NCI-H82 (cell line): ENCODE measurements around the gene GALM.
"Not testable (repeated sequence)": the region's sequence is repeated elsewhere in the genome, so short reads cannot be mapped to it uniquely, and the experiment has no call there.

Experiments used
- DNase-seq: peaks from one replicate; lab custom pipeline; 2025; lab: John Stamatoyannopoulos, UW

GALM gene

DNA sequence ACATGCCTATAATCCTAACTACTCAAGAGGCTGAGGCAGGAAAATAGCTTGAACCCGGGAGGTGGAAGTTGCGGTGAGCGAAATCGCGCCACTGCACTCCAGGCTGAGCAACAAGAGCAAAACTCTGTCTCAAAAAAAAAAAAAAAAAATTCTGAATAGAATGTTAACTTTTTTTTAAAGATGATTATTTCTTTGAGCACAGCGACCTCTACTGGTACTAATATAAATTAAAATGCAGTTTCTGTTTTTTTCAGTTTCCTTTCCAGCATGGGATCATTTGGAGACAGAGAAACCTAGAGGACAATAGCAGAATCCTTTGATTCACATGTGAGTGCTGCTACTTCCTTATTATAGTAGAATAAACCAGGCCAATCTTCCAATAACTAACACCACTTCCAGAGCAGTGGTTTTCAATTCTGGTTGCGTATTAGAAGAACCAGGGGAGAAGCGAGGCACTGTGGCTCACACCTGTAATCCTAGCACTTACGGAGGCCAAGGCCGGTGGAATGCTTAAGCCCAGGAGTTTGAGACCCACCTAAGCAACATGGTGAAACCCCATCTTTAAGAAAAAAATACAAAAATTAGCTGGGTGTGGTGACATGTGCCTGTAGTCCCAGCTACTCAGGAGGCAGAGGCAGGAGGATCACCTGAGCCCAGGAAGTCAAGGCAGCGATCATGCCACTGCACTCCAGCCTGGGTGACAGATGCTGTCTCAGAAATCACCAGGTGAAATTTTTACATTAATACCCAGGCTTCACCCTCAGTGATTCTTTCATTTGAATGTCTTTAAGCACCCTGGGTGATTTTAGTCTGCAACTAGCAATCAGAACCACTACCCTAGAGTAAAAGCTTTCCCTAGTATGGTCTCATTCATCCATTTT is 75.2 kb downstream of the GALM start:
- DNase-seq: peak; percentile 59

GRCh38 chr2:38742797-38743559 is 77.1 kb downstream of the GALM start:
- peak; percentile 38 for DNase-seq

- no peak for DNase-seq
These were observed 77.9 kb downstream of the GALM start for GRCh38 chr2:38743672-38744398.

GRCh38 chr2:38744399-38744780 is 78.5 kb downstream of the GALM start:
- no peak for DNase-seq

DNA sequence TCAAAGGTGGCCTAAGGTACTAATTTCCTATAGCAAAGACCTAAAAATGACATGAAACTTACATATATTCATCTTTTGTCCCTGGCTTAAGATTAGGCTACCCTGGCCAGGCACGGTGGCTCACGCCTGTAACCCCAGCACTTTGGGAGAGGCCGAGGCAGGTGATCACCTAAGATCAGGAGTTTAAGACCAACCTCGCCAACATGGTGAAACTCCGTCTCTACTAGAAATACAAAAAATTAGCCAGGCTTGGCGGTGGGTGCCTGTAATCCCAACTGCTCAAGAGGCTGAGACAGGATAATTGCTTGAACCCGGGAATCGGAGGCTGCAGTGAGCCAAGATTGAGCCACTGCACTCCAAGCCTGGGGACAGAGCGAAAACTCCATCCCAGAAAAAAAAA is 79.4 kb downstream of the GALM start:
- DNase-seq: no peak

DNA sequence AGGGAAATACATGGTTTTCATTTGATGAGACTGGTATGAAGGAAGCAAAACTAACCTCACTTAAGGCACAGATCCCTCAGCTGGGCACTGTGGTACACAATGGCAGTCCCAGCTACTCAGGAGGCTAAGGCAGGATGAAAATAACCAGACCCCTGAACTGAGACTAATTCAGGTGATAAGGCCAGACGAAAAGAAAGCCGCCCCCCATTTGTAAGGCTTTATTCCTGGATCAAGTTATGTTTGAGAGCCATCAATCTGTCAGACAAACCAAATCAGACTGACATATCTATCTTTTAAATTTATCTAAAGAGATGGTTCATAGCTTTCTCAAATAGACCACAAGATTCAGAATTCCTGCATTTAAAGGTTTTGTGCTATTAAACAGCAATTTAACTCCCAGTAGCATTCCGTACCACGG is 81.1 kb downstream of the GALM start:
- no peak for DNase-seq

GRCh38 chr2:38747819-38748218 is 81.9 kb downstream of the GALM start:
- DNase-seq: no peak

DNA sequence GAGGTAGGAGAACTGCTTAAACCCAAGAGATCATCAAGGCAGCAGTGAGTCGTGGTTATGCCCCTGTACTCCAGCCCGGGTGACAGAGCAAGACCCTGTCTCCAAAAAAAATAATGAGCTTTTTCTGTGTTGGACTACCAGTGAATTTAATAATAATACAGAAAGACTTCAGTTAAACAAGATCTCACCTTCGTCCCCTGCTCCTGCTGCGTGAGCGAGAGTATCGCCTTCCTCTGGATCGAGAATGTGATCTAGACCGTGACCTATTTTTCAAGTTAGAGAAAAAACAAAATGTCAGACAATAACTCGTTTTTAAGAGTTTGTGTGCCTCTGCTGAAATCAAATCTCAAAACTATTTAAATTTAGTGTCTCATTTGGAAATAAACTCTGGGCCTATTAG is 82.5 kb downstream of the GALM start:
- DNase-seq: no peak

DNA sequence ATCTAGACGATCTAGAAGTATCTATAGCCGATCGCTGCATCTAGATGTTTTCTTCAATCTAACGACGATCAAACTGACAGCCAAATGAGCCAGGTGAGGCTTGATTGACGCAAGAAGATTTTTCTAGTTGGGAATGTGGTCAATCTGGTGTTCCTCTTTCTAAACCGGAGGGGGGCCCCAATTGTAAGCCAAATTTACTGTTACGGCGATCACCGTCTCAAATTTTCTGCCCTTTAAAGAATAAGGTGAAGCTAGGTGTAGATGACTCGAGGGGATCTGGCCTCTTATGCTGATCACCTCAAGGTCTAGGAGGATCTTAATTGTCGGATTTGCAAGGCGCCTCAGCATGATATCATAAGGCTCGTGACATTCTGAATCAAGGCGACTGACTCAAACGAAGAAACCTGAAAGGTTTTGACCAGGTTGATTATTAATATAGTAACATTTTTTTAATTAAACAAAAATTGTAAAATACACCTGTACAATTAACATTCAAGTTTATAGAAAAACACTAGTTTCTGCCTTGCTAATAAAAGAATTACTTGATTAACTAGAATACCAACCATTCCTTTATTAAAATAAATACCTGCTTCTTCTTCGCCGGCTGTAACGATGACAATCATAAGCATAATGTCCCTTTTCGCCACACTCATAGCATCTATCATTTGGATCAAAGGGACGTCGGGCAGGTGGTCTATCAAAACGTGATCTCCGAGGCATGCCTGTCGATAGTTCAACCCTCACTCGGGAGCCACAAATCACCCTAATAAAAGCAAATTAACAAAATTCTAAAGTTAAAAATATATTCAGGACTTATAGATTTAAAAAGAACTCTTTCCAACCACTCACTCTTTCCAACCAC is 83.3 kb downstream of the GALM start:
- peak; percentile 37 for DNase-seq

DNA sequence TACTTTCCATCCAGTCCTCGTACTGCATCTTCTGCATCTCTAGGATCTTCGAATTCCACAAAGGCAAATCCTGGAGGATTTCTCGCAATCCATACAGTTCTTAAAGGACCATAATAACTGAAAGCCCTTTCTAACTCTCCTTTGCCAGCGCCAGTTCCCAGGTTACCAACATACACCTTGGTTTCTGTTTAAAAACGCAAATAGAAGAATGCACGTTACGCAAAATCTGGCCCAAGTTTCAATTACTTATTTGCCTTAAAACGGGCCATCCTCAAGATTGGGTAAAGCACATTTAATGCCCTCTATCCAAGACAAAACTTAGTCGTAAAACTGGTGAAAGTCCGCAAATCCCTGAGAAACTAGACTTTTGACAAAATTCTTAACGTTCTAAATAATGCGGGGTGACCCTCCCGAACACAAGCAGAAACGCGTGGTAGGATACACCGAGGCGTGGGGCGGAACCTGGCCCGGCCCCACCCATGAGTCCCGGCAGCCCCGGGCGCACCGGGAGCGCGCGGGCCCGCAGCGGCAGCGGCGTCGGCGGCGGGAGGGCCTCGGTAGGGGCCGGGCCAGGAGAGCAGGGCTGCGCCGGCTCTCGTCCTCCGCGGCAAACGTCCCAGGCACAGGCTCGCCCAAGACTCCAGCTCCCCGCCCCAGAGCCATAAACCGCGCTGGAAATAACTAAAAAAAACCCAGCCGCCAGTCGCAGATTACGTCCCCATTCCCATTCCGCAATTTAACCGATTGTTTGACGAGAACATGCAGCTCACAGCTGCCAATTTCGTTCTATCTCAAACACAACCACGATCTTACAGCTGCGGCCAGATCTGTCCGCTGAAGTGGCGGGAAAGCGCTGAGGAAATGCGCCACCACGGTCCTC is 84.3 kb downstream of the GALM start:
- DNase-seq: peak; percentile 53

DNA sequence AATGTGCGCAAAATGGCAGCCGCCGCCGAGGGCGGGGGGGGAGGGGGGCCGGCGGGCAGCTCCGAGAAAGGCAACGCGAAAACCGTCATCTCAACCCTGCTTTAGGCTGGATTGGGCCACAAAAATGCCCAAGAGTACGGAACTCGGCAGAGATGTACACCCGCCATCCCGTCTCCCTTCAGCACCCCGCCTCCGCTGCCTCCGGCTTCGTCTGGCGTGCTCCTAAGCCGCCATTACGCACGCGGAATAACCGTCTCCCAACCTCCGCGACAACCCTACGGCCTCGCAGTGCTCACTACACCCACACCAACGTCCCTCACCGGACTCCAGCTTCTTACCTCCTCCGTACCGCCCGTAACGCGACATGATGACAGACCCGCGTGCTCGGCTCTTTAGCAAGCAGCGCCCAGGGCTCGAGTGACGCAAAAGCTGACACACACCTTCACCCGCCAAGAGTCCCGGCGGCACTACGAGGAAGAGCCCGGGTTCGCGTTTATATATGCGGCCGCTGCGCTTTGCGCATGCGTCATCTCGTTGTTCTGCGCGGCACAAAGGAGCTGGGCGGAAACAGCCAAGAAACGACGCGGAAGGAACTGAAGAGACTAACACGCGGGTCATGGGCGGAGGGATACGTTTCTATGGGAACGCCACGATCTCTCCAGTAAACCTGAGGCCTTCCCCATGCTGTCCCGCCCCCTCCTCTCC is 85.1 kb downstream of the GALM start, which contains the start of gene SRSF7:
Gene SRSF7 (minus strand): TSS at position 471 of the 705 bp plus-strand sequence. CDS start 105 bp downstream, at position 366.
- peak; percentile 100 for DNase-seq

DNA sequence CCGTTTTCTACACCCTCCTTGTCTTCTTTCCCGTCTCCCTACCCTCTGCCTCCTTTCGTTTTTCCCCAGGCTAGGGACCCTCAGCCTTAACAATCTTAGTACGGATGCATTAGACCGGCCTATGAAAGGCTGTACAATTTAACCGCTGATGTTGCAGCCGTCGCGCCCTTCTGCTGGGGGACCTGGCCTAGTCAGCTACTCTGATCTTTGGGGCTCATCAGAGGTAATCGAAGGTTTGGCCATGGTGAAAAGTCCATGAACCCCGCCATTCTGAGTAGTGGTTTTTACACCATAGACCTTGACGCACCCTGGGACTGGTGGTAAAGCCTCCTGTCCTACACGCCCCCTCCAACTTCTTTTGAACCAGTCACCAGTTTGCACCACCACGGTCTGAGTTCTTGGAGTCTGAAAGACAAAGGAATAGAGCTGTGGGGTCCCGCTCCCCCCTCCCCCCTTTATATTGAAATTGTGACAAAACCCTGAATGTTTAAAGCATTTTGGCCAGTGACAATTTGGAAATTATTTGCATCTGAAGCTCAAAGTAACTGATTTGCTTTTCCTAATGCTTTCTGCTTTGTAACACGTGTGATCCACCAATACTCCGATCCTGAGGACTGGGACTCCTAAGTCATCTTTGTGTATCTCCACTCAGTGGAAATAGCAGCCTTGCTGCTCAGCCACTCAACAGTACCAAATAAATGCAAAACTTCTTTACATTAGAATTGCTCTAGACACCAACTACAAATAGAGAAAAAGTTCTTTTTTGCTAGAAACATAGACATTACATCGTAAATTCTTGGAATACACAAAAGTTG is 85.9 kb downstream of the GALM start:
- DNase-seq: peak; percentile 85

DNA sequence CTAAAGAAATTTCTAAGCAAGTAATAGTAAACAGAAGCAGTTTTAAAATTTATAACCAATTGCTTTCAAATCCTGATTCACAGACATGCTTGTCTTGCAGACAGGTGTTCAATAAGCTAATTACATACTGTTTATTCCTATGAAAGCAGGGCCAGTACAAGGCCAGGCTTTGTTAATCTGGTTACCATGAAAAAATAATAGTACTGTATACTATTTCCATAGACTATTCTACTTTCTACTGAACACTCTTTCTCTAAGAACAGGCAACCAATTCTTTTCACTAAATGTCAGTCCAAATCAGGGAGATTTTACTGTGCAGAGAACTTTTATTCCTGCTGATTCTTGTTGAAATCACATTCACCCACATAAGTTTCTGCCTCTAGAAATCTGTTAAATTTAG is 88.1 kb downstream of the GALM start:
- peak; percentile 72 for DNase-seq

GRCh38 chr2:38754506-38754905 is 88.6 kb downstream of the GALM start:
- DNase-seq: no peak

DNA sequence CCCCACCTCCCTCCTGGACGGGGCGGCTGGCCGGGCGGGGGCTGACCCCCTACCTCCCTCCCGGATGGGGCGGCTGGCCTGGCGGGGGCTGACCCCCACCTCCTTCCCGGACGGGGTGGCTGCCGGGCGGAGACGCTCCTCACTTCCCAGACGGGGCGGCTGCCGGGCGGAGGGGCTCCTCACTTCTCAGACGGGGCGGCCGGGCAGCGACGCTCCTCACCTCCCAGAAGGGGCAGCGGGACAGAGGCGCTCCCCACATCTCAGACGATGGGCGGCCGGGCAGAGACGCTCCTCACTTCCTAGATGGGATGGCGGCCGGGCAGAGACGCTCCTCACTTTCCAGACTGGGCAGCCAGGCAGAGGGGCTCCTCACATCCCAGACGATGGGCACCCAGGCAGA is 90.0 kb downstream of the GALM start:
- DNase-seq: not testable (repeated sequence)

DNA sequence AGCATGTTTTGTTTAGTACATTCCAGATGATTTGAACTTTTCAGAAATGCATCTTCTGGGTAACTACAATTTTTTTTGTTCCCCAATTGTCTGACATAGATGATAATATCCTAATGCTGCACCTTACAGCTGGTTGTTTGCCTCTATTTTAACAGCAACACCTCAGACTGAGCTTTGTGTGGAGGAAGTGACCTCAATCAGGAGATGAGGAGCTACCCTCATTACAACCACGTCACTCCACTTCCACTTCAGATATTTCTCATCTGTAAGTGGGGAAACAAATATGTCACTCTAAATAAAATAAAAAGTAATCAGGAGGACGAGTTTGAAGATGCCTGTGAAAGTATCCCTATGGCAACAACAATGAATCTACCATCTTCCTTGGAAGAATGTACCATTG is 97.3 kb downstream of the GALM start:
- DNase-seq: no peak

- no peak for DNase-seq
These were observed 97.8 kb downstream of the GALM start for GRCh38 chr2:38763728-38764127.

DNA sequence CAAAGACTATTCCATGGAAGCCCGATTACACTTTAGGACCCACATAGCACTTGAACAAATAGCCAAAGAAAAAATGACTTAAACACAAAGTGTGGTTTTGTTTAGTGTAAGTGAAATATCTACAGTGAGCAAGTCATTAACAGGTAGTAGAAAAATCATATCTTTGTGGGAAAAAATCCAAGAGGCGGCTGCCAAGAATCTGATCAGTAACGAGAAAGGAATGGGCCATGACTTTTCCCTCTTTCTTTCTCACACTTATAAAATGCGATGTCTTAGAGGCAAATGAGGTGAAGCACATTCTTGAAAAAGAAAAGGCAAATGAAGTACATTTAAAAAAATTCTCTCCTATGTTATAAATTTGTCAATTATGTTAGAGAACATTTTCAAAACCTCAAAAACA is 99.2 kb downstream of the GALM start:
- DNase-seq: no peak

DNA sequence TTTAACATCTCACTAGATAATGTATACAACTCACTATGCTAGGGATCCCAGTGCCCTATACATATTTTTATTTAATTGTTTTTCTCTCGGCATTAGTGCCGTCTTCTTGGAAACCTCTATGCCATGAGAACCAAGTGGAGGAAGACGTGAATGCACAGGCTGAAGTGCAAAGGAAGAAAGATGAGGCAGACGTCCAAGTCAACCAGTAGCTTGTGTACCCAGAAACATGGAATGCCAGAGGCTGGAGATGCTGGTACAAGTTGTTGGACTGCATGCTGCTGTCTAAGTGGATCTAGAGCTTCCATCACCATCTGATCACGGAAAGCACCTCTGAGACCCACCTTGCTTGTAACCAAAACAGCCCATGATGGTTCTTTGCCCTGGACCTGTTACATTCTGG is 99.6 kb downstream of the GALM start:
- no peak for DNase-seq
